K562 (cell line): ENCODE measurements around the gene FAM20B. TPM values are rescaled to one million over a fixed set of nuclear protein-coding genes. Genes with fewer than 3 reads are reported as not detected.
A peak's percentile ranks its signal among the peaks of the same experiment; 100 is the strongest.

Source experiments
- EP300 ChIP-seq: IDR thresholded peaks from 2 replicates; pipeline ENCODE4 v1.6.1; 2012; ENCODE audit warnings: low read length, improper control_type of control experiment
- ILF3 ChIP-seq: fragments of 450-650 bp; IDR thresholded peaks from 2 replicates; pipeline ENCODE4 v1.6.1; 2018; ENCODE audit warnings: antibody characterized with exemption, mild to moderate bottlenecking, moderate library complexity, borderline replicate concordance
- KAT7 ChIP-seq: sonication (generic); formaldehyde crosslinking; IDR thresholded peaks from 2 replicates; pipeline ENCODE4 v1.8.0; 2022; ENCODE audit warnings: missing genetic modification reagents, mild to moderate bottlenecking, borderline replicate concordance
- KAT8 ChIP-seq: fragments of 450-650 bp; IDR thresholded peaks from 2 replicates; pipeline ENCODE4 v1.6.1; 2016; ENCODE audit warnings: low read depth, mild to moderate bottlenecking
- KLF1 ChIP-seq: fragments of 450-650 bp; IDR thresholded peaks from 2 replicates; pipeline ENCODE4 v1.6.1; 2016; ENCODE audit warnings: missing genetic modification characterization, missing compliant biosample characterization
- KLF6 ChIP-seq: fragments of 250-450 bp; sonication (Bioruptor Pico); IDR thresholded peaks from 2 replicates; pipeline ENCODE4 v1.4.0; 2020; ENCODE audit warnings: mild to moderate bottlenecking, moderate library complexity, borderline replicate concordance
- NCOA1 ChIP-seq: fragments of 450-650 bp; IDR thresholded peaks from 2 replicates; pipeline ENCODE4 v1.6.1; 2016; ENCODE audit warnings: low read depth
- NONO ChIP-seq, 2 experiments: fragments of 200-400 bp in 1 of 2; fragments of 450-650 bp in 1 of 2; formaldehyde crosslinking in 1 of 2; IDR thresholded peaks; 2 replicates each; pipeline ENCODE4 v1.6.1; 2017; ENCODE audit warnings: low read depth in 2 of 2, mild to moderate bottlenecking in 2 of 2, moderate library complexity in 2 of 2, low read length in 1 of 2
- PHTF2 ChIP-seq: fragments of 250-450 bp; sonication (Bioruptor Pico); IDR thresholded peaks from 2 replicates; pipeline ENCODE4 v1.5.0; 2021; ENCODE audit warnings: mild to moderate bottlenecking
- RNF2 ChIP-seq: sonication (generic); IDR thresholded peaks from 2 replicates; pipeline ENCODE4 v1.6.1; 2016
- SMAD1 ChIP-seq: fragments of 150-350 bp; IDR thresholded peaks from 2 replicates; pipeline ENCODE4 v1.6.1; 2014; ENCODE audit warnings: low read length, low read depth; ENCODE audit not compliant: partially characterized antibody
- TAF7 ChIP-seq: fragments of 450-650 bp; IDR thresholded peaks from 2 replicates; pipeline ENCODE4 v1.6.1; 2016; ENCODE audit warnings: missing genetic modification characterization, missing compliant biosample characterization
- TAF9B ChIP-seq: fragments of 450-650 bp; IDR thresholded peaks from 2 replicates; pipeline ENCODE4 v1.6.1; 2018; ENCODE audit warnings: mild to moderate bottlenecking; ENCODE audit not compliant: partially characterized antibody
- ZEB2 ChIP-seq: fragments of 450-650 bp; IDR thresholded peaks from 2 replicates; pipeline ENCODE4 v1.6.1; 2016
- ZNF282 ChIP-seq: sonication (generic); formaldehyde crosslinking; IDR thresholded peaks from 2 replicates; pipeline ENCODE4 v1.8.1; 2023; ENCODE audit warnings: missing genetic modification reagents
- polyA plus RNA-seq, 8 experiments: library from polyadenylated mRNA; depleted of rRNA in 4 of 8; stranded (reverse) in 5 of 8; unstranded in 3 of 8; fragments of >200 nt; fragmentation: Nextera tagmentation in 2 of 8; fragmentation: Illumina TruSeq in 1 of 8; extraction: Ambion mirVana in 2 of 8; extraction: Trizol in 1 of 8; gene quantifications; 2 replicates each; pipeline versions ENCODE4 v1.2.1 to v1.2.3, GENCODE V29; 2011 to 2014; ENCODE audit warnings: inconsistent platforms in 1 of 8, missing spikeins in 1 of 8
- total RNA-seq, 7 experiments: library from RNA; depleted of rRNA in 6 of 7; stranded (reverse); fragments of >200 nt in 6 of 7; fragmentation: Illumina TruSeq in 2 of 7; extraction: Trizol in 2 of 7; gene quantifications; 2 replicates each; pipeline versions ENCODE4 v1.2.1 to v1.2.3, GENCODE V29; 2011 to 2021; ENCODE audit warnings: low replicate concordance in 1 of 7
- TF ChIP-seq, protein P1 (sequence below): fragments of 450-650 bp; IDR thresholded peaks from 2 replicates; pipeline ENCODE4 v1.6.1; 2017; ENCODE audit warnings: antibody characterized with exemption
- TF ChIP-seq, protein P2 (sequence below): fragments of 450-650 bp; formaldehyde crosslinking; IDR thresholded peaks from 2 replicates; pipeline ENCODE4 v1.4.0; 2020; ENCODE audit warnings: mild to moderate bottlenecking, moderate library complexity
- TF ChIP-seq, protein P3 (sequence below): fragments of 450-650 bp; IDR thresholded peaks from 2 replicates; pipeline ENCODE4 v1.6.1; 2016; ENCODE audit warnings: low read depth

Gene FAM20B
- total and polyA plus RNA-seq, 9 of the 15 experiments (the other 6 are each of a cell fraction or from before 2014, with no cell fraction given) = 7.2 to 67.5 (median 42.9) TPM

GRCh38 chr1:179025975-179026812 lies 500 bp downstream of the FAM20B start (continued):
- TF ChIP-seq, protein P1, sequence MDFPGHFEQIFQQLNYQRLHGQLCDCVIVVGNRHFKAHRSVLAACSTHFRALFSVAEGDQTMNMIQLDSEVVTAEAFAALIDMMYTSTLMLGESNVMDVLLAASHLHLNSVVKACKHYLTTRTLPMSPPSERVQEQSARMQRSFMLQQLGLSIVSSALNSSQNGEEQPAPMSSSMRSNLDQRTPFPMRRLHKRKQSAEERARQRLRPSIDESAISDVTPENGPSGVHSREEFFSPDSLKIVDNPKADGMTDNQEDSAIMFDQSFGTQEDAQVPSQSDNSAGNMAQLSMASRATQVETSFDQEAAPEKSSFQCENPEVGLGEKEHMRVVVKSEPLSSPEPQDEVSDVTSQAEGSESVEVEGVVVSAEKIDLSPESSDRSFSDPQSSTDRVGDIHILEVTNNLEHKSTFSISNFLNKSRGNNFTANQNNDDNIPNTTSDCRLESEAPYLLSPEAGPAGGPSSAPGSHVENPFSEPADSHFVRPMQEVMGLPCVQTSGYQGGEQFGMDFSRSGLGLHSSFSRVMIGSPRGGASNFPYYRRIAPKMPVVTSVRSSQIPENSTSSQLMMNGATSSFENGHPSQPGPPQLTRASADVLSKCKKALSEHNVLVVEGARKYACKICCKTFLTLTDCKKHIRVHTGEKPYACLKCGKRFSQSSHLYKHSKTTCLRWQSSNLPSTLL = no peak
- TF ChIP-seq TAF7 (no peak), ILF3 (0 out of 2 replicates have a peak, but pooled peaks have one; percentile 19), KLF1 (tag) (peak; percentile 55; the same call in 1 of the 2 replicates), TAF9B (no peak), ZEB2 (peak; percentile 60), SMAD1 (no peak), NCOA1 (no peak), EP300 (no peak), RNF2 (peak; percentile 59; the same call in 1 of the 2 replicates), KAT8 (no peak), KLF6 (CRISPR knock-in tag) (no peak), KAT7 (CRISPR knock-in tag) (peak; percentile 72; the same call in 1 of the 2 replicates), PHTF2 (no peak), NONO (IDR thresholded peaks at IDR 0.05; ENCODE audit: low read depth in 2 of 2, low read length in 1 of 2) (peak; percentile 11 to 78; a peak in 1 of 4 replicates), ZNF282 (CRISPR knock-in tag) (no peak)
- TF ChIP-seq, protein P2, sequence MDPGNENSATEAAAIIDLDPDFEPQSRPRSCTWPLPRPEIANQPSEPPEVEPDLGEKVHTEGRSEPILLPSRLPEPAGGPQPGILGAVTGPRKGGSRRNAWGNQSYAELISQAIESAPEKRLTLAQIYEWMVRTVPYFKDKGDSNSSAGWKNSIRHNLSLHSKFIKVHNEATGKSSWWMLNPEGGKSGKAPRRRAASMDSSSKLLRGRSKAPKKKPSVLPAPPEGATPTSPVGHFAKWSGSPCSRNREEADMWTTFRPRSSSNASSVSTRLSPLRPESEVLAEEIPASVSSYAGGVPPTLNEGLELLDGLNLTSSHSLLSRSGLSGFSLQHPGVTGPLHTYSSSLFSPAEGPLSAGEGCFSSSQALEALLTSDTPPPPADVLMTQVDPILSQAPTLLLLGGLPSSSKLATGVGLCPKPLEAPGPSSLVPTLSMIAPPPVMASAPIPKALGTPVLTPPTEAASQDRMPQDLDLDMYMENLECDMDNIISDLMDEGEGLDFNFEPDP (CRISPR knock-in tag) = no peak
- TF ChIP-seq, protein P3, sequence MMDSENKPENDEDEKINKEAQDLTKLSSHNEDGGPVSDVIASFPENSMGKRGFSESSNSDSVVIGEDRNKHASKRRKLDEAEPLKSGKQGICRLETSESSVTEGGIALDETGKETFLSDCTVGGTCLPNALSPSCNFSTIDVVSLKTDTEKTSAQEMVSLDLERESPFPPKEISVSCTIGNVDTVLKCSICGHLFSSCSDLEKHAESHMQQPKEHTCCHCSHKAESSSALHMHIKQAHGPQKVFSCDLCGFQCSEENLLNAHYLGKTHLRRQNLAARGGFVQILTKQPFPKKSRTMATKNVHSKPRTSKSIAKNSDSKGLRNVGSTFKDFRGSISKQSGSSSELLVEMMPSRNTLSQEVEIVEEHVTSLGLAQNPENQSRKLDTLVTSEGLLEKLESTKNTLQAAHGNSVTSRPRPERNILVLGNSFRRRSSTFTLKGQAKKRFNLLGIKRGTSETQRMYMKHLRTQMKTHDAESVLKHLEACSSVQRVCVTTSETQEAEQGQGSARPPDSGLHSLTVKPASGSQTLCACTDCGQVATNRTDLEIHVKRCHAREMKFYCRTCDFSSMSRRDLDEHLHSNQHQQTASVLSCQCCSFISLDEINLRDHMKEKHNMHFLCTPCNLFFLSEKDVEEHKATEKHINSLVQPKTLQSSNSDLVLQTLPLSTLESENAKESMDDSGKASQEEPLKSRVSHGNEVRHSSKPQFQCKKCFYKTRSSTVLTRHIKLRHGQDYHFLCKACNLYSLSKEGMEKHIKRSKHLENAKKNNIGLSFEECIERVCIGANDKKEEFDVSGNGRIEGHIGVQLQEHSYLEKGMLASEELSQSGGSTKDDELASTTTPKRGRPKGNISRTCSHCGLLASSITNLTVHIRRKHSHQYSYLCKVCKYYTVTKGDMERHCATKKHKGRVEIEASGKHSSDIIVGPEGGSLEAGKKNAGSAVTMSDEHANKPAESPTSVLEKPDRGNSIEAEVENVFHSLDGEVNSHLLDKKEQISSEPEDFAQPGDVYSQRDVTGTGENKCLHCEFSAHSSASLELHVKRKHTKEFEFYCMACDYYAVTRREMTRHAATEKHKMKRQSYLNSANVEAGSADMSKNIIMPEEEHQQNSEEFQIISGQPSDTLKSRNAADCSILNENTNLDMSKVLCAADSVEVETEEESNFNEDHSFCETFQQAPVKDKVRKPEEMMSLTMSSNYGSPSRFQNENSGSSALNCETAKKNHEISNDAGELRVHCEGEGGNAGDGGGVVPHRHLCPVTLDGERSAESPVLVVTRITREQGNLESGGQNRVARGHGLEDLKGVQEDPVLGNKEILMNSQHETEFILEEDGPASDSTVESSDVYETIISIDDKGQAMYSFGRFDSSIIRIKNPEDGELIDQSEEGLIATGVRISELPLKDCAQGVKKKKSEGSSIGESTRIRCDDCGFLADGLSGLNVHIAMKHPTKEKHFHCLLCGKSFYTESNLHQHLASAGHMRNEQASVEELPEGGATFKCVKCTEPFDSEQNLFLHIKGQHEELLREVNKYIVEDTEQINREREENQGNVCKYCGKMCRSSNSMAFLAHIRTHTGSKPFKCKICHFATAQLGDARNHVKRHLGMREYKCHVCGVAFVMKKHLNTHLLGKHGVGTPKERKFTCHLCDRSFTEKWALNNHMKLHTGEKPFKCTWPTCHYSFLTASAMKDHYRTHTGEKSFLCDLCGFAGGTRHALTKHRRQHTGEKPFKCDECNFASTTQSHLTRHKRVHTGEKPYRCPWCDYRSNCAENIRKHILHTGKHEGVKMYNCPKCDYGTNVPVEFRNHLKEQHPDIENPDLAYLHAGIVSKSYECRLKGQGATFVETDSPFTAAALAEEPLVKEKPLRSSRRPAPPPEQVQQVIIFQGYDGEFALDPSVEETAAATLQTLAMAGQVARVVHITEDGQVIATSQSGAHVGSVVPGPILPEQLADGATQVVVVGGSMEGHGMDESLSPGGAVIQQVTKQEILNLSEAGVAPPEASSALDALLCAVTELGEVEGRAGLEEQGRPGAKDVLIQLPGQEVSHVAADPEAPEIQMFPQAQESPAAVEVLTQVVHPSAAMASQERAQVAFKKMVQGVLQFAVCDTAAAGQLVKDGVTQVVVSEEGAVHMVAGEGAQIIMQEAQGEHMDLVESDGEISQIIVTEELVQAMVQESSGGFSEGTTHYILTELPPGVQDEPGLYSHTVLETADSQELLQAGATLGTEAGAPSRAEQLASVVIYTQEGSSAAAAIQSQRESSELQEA = no peak
